GM19372 (cell line): ENCODE results near the gene OR4Q3.
"Not testable (repeated sequence)": the region's sequence is repeated elsewhere in the genome, so short reads cannot be mapped to it uniquely, and the experiment has no call there.

Experiments
- ATAC-seq: cut with Tn5 transposase; IDR thresholded peaks from one replicate; pipeline ENCODE4 v1.9.1; 2021; ENCODE audit warnings: mild to moderate bottlenecking, low read depth, moderate library complexity; ENCODE audit not compliant: unreplicated experiment

The OR4Q3 gene

DNA sequence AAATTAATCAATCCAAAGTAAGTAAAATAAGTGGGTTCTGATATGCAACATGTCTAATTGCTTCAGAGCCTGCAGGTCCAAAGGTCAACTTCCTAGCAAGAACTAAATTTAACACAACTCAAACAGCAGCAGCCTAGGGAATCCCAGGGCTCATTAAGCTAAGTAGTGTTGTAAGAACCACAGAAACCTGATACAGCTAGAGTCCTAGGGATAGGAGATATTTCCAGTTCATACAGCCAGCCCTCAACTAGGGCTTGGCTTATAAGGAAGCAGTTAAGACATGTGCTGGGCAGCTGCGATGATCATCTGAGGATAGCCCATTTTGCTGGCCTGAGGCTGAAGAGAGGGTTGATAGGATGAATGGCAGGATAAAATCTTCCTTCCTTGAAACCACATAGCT lies at the start of gene OR4Q3:
Gene OR4Q3 (plus strand): TSS at position 316 of the 400 bp plus-strand sequence.
- ATAC-seq = no peak

DNA sequence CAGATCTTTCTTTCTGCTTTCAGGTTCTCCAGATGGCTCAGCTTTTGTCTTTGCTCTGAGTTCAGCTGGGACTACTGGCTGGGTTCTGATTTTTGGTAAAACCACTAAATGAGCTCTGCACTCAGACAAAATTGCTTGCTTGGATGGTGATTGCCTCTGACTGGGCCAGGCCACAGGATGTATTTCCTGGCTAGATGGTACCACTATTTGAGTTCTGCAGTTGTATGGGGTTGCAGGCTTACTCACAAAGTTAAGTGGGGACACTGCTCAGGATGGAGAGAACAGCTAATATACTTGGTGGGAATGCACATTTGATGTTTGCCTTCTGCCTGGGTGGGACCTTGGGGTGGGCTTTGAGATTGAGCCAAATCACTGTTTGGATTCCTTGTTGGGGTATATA lies 14.0 kb upstream of the OR4Q3 start:
- ATAC-seq = no peak

DNA sequence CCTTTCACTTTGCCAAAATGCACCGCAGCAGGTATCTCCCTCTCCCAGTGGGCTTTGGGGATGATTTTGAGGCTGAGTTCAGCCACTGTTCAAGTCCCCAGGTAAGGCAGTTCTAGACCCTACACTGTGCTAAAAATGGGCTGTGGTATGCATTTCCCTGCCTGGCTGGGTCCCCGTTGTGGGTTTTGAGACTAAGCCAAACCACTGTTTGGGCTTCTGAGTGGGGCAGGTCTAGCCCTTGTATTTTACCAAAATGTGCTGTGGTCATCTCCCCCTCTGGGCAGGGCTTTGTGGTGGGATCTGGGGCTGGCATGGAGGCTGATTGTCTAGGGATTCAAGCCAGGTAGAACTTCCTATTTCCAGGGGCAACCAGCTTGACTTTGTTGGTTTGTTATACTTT lies 13.6 kb upstream of the OR4Q3 start:
- no peak for ATAC-seq

DNA sequence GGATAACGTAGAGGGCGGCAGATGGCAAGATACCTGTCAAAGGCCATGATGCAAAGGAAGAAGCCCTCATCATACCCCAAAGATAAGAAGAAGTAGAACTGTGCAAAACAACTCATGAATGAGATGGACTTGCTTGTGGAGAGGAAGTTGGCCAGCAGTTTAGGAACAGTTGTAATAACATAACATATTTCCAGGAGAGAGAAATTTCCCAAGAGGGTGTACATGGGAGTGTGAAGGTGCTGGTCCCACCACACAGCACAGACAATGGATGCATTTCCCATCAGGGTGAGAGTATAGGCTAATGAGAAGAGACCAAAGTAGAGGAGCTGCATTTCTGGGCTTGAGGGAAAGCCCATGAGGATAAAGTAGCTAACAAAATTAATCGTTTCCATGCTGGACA lies 9.5 kb upstream of the OR4Q3 start:
- ATAC-seq = not testable (repeated sequence)

DNA sequence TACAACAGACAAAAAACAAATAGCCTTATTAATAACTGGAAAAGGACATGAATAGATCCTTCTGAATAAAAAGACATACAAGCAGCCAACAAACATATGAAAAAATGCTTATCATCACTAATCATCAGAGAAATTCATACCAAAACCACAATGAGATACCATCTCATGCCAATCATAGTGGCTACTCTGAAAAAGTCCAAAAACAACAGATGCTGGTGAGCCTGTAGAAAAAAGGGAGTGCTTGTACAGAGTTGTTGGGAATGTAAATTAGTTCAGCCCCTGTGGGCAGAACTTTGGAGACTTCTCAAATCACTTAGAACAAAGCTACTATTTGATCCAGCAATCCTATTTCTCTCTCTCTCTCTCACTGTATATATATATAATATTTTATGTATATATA lies 8.9 kb downstream of the OR4Q3 start:
- ATAC-seq = not testable (repeated sequence)

DNA sequence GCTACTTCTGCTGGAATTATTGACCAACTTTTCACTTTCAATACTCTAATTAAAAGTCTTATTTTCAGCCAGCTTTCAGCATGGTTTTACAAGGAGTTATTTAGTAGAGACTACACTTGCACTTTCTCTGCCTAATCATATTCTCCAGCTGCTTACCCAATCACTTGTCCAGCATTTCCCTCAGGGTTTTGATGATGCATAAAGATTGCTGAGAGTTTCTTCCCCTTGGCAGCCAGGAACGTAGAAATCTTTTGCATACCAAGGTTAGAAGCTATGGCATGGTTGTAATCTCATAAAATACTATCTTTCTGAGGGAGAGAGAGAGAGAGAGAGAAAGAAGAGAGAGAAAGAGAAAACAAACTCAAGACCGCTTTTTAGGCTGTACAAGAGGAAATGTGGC lies 10.8 kb downstream of the OR4Q3 start:
- no peak for ATAC-seq

DNA sequence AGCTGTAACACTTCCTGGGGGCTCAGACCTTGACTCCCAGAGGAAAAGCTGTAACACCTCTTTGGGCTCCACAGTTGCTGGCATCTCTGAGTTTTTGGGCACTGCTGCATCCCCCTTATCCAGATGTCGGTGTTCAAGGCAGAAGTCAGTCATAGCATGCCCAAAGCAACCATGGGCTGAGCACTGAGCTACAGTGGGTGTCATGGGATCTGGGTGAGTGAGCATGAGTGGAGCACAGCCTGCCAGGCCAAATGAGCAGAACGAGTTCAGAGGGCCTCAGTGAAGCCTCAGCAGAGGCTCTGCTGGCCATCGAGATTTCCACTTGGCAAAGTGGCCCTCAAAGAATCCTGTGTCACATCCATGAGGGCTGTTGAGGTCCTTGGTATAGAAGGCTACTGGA lies 28.1 kb downstream of the OR4Q3 start:
- ATAC-seq = not testable (repeated sequence)

DNA sequence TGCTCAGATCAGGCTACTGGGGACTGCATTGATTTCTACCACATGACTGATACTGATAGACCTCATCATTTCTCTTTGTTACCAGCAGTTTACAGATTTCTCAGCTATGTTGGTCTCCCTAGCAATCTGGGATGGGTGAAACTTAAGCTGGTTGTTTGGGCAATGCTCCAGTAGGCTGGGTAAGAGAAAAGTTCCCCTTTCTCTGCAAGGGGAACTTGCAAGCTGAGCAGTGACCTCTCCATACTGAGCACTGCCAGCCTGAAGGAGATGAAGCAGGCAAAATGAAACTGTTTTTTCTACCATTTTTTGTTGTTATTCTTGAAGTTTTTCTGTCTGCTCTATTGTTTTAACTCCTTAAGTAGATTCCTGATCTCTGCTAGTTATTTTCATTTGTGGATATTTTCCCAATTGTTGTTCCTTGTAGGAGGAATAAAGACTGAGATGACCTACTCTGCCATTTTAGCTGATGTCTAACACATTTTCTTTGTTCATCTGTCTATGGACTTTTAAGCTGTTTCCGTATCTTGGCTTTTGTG lies 28.6 kb downstream of the OR4Q3 start:
- ATAC-seq = no peak

DNA sequence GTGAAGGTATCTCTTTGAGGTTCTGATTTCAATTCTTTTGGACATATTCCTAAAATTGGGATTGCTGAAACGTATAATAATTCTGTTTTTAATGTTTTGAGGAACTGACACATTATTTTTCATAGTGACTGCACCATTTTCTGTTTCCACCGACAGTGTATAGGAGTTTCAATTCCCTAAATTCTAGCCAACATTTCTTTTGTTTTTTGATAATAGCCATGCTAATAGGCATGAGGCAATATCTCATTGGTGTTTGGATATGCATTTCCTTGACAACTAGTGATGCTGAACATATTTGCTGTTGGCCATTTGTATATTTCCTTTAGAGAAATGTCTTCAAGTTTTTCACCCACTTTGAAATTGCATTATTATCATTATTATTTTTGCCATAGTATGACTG lies 29.1 kb downstream of the OR4Q3 start:
- ATAC-seq = not testable (repeated sequence)

DNA sequence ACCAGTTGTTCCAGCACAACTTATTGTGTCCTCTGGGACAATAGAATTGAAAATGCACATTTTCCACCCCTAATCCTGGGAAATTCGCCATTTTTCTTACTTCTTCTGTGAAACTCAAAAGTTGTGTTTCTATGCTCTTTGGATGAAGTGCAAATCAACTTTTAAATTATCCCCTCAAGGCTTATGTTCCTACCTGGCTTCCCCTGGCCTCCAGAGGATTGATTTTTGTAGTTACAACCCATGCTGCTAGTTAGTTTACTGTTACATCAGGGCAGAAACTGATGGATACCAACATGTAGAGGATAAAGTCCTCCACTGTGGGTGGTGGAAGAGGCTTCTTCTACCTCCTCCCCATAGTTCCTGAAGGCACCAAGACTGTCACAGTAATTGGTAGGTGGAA lies 29.8 kb downstream of the OR4Q3 start, which contains the start of gene OR4M1:
Gene OR4M1 (plus strand): TSS at position 301 of the 400 bp plus-strand sequence. CDS start 6,819 bp downstream, outside the sequence.
- not testable (repeated sequence) for ATAC-seq

DNA sequence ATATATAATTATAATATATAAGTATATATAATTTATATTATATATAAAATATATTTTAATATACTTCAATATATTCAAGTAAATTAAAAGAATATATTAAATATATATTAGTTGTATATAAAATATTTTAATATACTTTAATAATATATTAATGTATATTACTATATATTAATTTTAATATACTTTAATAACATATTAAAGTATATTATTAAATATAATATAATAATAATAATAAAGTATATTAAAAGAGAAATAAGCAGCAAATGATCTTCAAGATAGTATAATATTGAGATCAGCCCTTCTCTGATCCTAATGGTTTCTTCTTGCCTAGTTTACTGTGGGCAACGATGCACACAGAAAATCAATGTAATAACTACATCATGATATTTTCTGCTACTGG lies 32.2 kb downstream of the OR4Q3 start:
- no peak for ATAC-seq

DNA sequence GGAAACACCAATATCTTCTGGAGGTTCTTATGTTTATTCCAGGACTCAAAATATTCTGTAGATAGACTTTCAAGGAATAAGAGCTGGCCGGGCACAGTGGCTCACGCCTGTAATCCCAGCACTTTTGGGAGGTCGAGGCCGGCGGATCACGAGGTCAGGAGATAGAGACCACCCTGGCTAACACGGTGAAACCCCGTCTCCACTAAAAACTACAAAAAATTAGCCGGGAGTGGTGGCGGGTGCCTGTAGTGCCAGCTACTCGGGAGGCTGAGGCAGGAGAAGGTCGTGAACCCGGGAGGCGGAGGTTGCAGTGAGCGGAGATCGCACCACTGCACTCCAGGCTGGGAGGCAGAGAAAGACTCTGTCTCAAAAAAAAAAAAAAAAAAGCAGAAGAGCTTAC lies 42.5 kb downstream of the OR4Q3 start:
- not testable (repeated sequence) for ATAC-seq

DNA sequence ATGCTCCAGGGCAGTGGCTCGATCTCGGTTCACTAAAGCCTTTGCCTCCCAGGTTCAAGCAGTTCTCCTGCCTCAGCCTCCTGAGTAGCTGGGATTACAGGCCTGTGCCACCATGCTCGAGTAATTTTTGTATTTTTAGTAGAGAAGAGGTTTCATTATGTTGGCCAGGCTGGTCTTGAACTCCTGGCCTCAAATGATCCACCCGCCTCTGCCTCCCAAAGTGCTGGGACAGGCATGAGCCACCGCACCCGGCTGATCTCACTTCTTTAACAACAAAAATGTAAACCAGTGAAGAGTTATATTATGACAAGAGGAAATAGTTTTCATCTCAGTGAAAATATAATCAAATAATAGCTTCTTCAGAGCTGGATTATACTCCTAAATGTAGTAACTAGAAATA lies 43.9 kb downstream of the OR4Q3 start:
- ATAC-seq = not testable (repeated sequence)

DNA sequence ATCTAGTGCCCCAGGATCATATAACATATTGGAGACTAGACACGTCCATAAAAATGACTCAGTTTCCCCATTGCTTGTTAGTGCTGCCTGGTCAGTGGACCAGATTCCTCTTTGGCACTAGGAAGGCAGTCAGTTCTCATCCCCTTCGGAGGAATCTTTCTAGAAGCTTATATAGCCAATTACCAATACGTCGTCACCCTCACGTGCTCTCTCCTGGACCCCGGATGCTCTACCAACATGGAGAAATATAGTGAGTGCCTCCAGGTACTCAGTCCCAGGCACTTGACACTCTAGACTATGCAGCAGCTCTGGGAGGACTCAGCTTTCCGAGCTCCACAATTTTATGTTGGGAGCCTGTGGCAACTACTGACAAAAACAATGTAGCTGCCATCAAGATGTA lies 44.8 kb downstream of the OR4Q3 start:
- not testable (repeated sequence) for ATAC-seq

DNA sequence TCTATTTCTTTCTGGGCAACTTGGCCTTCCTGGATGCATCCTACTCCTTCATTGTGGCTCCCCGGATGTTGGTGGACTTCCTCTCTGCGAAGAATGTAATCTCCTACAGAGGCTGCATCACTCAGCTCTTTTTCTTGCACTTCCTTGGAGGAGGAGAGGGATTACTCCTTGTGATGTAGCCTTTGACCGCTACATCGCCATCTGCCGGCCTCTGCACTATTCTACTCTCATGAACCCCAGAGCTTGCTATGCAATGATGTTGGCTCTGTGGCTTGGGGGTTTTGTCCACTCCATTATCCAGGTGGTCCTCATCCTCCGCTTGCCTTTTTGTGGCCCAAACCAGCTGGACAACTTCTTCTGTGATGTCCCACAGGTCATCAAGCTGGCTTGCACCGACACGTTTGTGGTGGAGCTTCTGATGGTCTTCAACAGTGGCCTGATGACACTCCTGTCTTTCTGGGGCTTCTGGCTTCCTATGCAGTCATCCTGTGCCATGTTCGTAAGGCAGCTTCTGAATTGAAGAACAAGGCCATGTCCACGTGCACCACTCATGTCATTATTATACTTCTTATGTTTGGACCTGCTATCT lies 53.2 kb downstream of the OR4Q3 start:
- not testable (repeated sequence) for ATAC-seq
